Epithelial cell of proximal tubule (primary cell): Measurements from ENCODE around the gene CPLANE1. TPM values are rescaled to one million over a fixed set of nuclear protein-coding genes. Genes with fewer than 3 reads are reported as not detected.
"Not testable (repeated sequence)": the region's sequence is repeated elsewhere in the genome, so short reads cannot be mapped to it uniquely, and the experiment has no call there.

Experiments
- DNase-seq: peaks from one replicate; pipeline ENCODE4 v3.0.0-alpha.2; 2011; ENCODE audit warnings: low read depth
- H3K4me3 ChIP-seq: 2 replicates; pipeline ENCODE4 v1.5.1; 2011; ENCODE audit warnings: low read depth, mild to moderate bottlenecking, low read length
- CTCF ChIP-seq: conservative IDR thresholded peaks from 2 replicates; pipeline ENCODE4 v1.5.1; 2012; ENCODE audit warnings: low read depth, mild to moderate bottlenecking, low read length
- total RNA-seq: library from RNA; depleted of rRNA; stranded (reverse); fragments of >200 nt; gene quantifications from 2 replicates; pipeline ENCODE4 v1.2.3, GENCODE V29; 2015

The CPLANE1 gene
- total RNA-seq, 1 donor from 2014 or later: 12.5 TPM

- no peak overlapping the region for H3K4me3 ChIP-seq
- TF ChIP-seq CTCF: no peak
- DNase-seq: no peak
Measured at GRCh38 chr5:37111426-37112382, 137.5 kb downstream of the CPLANE1 start.

- TF ChIP-seq CTCF: no peak
- DNase-seq: no peak
- H3K4me3 ChIP-seq: no peak overlapping the region
Measured at GRCh38 chr5:37110135-37110534, 139.0 kb downstream of the CPLANE1 start.

GRCh38 chr5:37109338-37109737 lies 139.8 kb downstream of the CPLANE1 start:
- no peak overlapping the region for H3K4me3 ChIP-seq
- TF ChIP-seq CTCF: no peak
- no peak for DNase-seq

- no peak for DNase-seq
- H3K4me3 ChIP-seq: no peak overlapping the region
- TF ChIP-seq CTCF: no peak
Measured at GRCh38 chr5:37103302-37103701, 145.9 kb downstream of the CPLANE1 start.

GRCh38 chr5:37099267-37099666 lies 149.9 kb downstream of the CPLANE1 start:
- not testable (repeated sequence) for H3K4me3 ChIP-seq, DNase-seq

- DNase-seq, H3K4me3 ChIP-seq: not testable (repeated sequence)
Measured at GRCh38 chr5:37093795-37094194, 155.4 kb downstream of the CPLANE1 start.

GRCh38 chr5:37090781-37091180 lies 158.4 kb downstream of the CPLANE1 start:
- DNase-seq: no peak
- no peak overlapping the region for H3K4me3 ChIP-seq
- TF ChIP-seq CTCF: no peak

- no peak for DNase-seq
- no peak for TF ChIP-seq CTCF
- H3K4me3 ChIP-seq: no peak overlapping the region
Measured at GRCh38 chr5:37090123-37090726, 159.0 kb downstream of the CPLANE1 start.
